Natural killer cell treated with Interleukin-12 subunit alpha and Interleukin-12 subunit beta and Interleukin-15 and Interleukin-18, amount 100 ng/mL, for 72 hours (primary cell): ENCODE data around the gene CEP104. TPM values are rescaled to one million over a fixed set of nuclear protein-coding genes. Genes with fewer than 3 reads are reported as not detected.

Experiments
- ATAC-seq, 2 donors: fragments of 150-1000 bp; cut with Tn5 transposase in 1 of 2; sonication (Bioruptor Pico), chemical (Tn5 transposase) in 1 of 2; 2 replicates each; pipeline ENCODE4 v1.10.0; 2021
- DNase-seq: peaks from one replicate; pipeline ENCODE4 v3.0.0; 2022; ENCODE audit warnings: low spot score
- H3K27ac Mint-ChIP-seq, 2 donors: 1 replicate in 1 of 2; 2 replicates in 1 of 2; pipeline ENCODE4 v1.8.0; 2022; ENCODE audit warnings: mixed read lengths in 2 of 2, mild to moderate bottlenecking in 1 of 2, moderate library complexity in 1 of 2
- H3K27me3 Mint-ChIP-seq, 2 donors: 1 replicate in 1 of 2; 2 replicates in 1 of 2; pipeline ENCODE4 v1.8.0; 2022; ENCODE audit warnings: mixed read lengths in 2 of 2
- H3K36me3 Mint-ChIP-seq: one replicate; pipeline ENCODE4 v1.8.0; 2022; ENCODE audit warnings: mixed read lengths
- H3K4me1 Mint-ChIP-seq, 2 donors: 1 replicate in 1 of 2; 2 replicates in 1 of 2; pipeline ENCODE4 v1.8.0; 2022; ENCODE audit warnings: low read depth in 2 of 2, mixed read lengths in 2 of 2, mild to moderate bottlenecking in 1 of 2
- H3K4me3 Mint-ChIP-seq: one replicate; pipeline ENCODE4 v1.8.0; 2022; ENCODE audit warnings: mixed read lengths
- H3K9me3 Mint-ChIP-seq: 2 replicates; pipeline ENCODE4 v1.8.0; 2022; ENCODE audit warnings: mixed read lengths
- total RNA-seq, 2 donors: library from RNA; stranded (reverse); gene quantifications; one replicate each; pipeline ENCODE4 v1.2.3, GENCODE V29; 2022

CEP104 gene
- total RNA-seq, 2 donors from 2014 or later = 46.6 to 59.4 TPM

DNA sequence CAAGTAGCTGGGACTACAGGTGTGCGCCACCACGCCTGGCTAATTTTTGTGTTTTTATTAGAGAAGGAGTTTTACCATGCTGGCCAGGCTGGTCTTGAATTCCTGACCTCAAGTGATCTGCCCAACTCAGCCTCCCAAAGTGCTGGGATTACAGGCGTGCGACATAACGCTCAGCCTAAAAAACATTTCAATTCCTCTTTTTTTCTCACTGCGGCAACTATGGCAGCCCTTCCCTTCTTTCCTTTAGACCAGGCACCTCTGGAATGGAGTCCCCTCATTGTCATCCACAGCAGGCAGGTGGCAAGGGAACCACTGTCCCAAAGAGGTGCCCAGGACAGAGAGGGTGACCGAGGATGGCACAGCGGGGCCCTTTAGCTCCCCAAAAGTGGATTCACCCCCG lies 14.1 kb downstream of the CEP104 start:
- peaks cover 16% of the 10 kb centered on the region for H3K36me3 Mint-ChIP-seq
- no peaks in the 10 kb centered on the region for H3K4me1 Mint-ChIP-seq
- no peak for ATAC-seq
- no peaks in the 10 kb centered on the region for H3K27me3 Mint-ChIP-seq
- DNase-seq = no peak
- no peak overlapping the region for H3K4me3 Mint-ChIP-seq
- no peaks in the 10 kb centered on the region for H3K9me3 Mint-ChIP-seq
- H3K27ac Mint-ChIP-seq = no peak overlapping the region

DNA sequence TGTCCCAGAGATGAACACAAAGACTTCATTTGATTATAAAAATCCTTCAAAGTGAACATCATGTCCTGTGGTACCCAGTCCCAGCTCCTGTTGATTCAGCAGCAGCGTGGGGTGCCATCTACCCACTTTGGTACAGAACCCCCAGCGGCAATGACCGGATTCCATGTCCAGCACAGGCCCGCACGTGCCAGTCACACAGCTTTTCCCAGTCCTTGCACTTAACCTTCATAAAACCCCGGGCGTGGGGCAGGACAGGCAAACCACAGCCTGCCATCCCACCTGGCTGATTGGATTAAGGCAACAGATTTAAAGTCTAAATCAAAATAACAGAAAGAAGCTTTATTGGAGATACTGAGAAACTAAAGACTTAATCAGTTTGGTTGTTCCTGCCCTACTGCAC lies 15.5 kb downstream of the CEP104 start:
- H3K36me3 Mint-ChIP-seq = peaks cover 18% of the 10 kb centered on the region
- ATAC-seq (no peak), DNase-seq (no peak)
- H3K9me3 Mint-ChIP-seq = no peaks in the 10 kb centered on the region
- H3K27ac Mint-ChIP-seq = no peak overlapping the region
- H3K27me3 Mint-ChIP-seq = no peaks in the 10 kb centered on the region
- H3K4me3 Mint-ChIP-seq = no peak overlapping the region
- no peaks in the 10 kb centered on the region for H3K4me1 Mint-ChIP-seq

DNA sequence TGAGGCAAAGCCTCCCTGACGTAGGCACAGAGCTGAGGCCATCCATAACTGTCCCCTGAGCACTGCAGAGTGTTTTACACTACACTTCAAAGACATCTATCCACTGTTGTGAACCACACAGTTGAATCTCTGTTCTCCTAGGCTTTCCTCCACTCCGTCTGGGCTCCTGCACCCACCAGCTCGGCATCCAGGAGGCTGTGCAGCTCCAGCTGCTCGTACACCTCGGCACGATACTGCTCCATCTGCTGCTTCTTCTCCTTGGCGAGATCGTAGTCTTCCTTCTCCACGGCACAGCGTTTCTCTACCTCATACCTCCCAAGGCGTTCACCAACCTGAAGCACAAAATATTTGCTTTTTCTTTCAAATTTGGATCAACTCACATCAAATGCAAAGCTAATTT lies 18.2 kb downstream of the CEP104 start:
- ATAC-seq (no peak), DNase-seq (no peak)
- Mint-ChIP-seq H3K4me1 (no peaks in the 10 kb centered on the region), H3K27me3 (no peaks in the 10 kb centered on the region), H3K27ac (no peak overlapping the region), H3K36me3 (peaks cover 16% of the 10 kb centered on the region), H3K4me3 (no peak overlapping the region), H3K9me3 (no peaks in the 10 kb centered on the region)

DNA sequence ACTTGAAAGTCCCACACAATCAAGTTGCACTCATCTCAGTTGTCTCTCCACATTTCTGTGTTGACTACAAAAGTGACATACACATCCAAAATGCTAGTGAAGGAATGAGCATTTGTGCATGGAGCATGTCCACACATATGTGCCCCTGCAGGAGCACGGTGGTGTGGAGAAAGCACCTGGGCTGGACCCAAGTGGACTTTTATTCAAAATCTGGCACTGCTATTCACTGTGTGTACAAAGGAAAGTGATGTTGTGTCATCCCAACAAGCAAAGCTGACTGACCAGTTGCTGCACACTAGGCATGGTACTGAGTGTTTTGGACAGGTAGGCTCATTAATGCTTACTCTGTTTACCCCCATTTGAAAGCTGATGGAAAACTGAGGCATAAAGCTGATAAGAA lies 19.3 kb downstream of the CEP104 start:
- H3K27me3 Mint-ChIP-seq = no peaks in the 10 kb centered on the region

DNA sequence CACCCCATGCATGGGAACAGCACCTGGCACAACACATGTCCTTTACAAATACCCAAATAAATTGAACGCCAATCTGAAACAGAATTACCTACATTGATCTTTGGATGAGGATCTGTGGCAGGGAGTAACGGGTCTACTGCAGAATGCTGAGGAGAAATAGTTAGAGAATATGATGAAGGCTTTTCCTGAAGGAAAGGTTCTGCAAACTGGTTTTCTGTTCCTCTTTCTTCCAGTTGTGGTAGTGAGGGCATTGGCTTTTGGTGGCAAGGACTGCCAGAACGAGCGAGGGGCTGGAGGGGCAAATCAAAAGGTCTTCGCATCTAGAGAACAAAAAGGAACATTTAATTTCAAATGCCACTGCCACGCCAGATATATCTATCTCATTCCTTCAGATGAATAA lies 19.8 kb downstream of the CEP104 start:
- no peaks in the 10 kb centered on the region for H3K9me3 Mint-ChIP-seq
- ATAC-seq (no peak), DNase-seq (no peak)
- H3K27ac Mint-ChIP-seq = no peak overlapping the region
- H3K4me1 Mint-ChIP-seq = no peaks in the 10 kb centered on the region
- H3K36me3 Mint-ChIP-seq = peaks cover 18% of the 10 kb centered on the region
- H3K27me3 Mint-ChIP-seq = no peaks in the 10 kb centered on the region
- no peak overlapping the region for H3K4me3 Mint-ChIP-seq

More for the DNA sequence above, 19.3 kb downstream of the CEP104 start:
- Mint-ChIP-seq H3K4me3 (no peak overlapping the region), H3K36me3 (peaks cover 16% of the 10 kb centered on the region), H3K4me1 (no peaks in the 10 kb centered on the region), H3K27ac (no peak overlapping the region), H3K9me3 (no peaks in the 10 kb centered on the region)
- DNase-seq (no peak), ATAC-seq (no peak)

DNA sequence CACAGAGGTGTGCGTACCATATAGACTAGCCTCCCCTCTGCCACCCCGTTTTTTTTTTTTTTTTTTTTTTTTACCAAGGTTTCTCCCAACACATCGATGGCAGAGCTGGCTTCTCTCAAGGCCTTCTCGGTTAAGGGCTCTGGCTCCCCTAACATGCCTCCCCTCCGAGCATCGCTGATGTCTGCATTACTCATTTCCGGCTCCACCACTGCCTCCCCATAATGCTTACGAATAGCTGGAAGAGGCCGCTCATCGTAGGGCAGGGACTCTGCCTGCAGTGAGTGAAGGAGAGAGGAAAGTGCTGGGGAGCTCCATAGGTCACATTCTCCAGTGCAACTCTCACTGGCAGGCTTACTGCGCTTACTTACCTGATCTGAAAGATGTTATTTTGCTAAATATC lies 20.6 kb downstream of the CEP104 start:
- Mint-ChIP-seq H3K27ac (no peak overlapping the region), H3K4me3 (no peak overlapping the region), H3K4me1 (no peaks in the 10 kb centered on the region), H3K27me3 (no peaks in the 10 kb centered on the region), H3K9me3 (no peaks in the 10 kb centered on the region), H3K36me3 (peaks cover 24% of the 10 kb centered on the region)
- no peak for DNase-seq
- ATAC-seq = no peak

DNA sequence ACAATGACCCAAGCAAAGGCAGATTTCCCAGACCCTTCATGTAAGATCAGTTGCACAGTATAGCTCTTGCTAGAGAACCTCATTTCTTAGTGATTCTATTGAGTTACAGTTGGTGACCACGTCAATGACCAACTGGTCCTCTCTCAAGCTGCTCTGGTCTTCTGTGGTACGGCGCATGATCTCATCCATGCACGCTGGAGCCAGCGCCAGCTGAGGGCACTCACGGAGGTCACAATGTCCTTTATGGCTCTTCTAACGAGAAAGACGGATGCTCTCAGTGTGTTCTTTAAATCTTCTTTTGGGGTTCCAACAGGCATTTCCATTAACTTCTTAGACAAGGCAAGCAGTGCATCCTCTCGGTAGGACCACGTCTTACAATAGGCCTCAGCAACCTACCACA lies 22.3 kb downstream of the CEP104 start:
- Mint-ChIP-seq H3K27ac (no peak overlapping the region), H3K27me3 (no peaks in the 10 kb centered on the region), H3K9me3 (no peaks in the 10 kb centered on the region), H3K36me3 (peaks cover 24% of the 10 kb centered on the region), H3K4me3 (no peak overlapping the region), H3K4me1 (no peaks in the 10 kb centered on the region)
- DNase-seq (no peak), ATAC-seq (no peak)

DNA sequence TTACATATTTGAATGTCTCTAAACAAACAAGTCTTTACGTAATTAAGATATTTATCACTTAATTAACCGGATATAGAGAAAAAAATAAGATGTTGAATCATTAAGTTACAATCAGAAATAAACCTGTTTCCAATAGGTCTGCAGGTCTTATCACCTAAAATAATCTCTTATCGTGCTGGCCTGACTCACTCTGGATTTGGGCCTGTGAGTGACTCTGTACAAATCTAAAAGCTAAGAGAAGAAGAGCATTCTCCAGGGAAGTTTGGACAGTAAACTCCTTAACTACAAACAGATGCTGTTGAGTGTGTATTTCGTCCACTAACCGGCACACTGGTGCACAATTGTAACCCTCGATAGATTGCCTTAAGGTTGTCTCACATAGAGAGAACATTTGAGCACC lies 25.3 kb downstream of the CEP104 start:
- Mint-ChIP-seq H3K27me3 (no peaks in the 10 kb centered on the region), H3K27ac (no peak overlapping the region), H3K4me3 (no peak overlapping the region), H3K9me3 (no peaks in the 10 kb centered on the region), H3K4me1 (no peaks in the 10 kb centered on the region), H3K36me3 (peaks cover 8% of the 10 kb centered on the region)
- DNase-seq = no peak
- no peak for ATAC-seq

DNA sequence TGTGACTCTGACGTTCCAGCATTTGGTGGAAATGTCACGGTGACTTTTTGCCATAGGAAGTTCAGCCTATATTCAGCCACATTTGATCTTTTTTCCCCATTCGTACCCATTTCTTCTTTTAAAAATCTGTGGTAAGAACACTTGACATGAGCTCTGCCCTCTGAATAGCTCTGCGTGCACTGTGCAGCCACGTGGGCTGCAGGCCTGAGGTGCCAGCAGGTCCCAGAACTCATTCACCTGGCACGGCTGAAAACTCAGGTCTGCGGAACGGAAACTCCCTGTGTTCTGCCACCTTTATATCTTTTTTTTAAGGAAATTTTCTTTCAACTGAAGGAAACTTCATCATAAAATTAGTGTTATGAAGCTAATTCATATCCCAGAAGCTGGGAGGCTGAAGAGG lies 28.6 kb downstream of the CEP104 start:
- ATAC-seq (no peak), DNase-seq (no peak)
- H3K4me1 Mint-ChIP-seq = no peaks in the 10 kb centered on the region

GRCh38 chr1:3827813-3828307 lies 29.2 kb downstream of the CEP104 start:
- ATAC-seq (no peak), DNase-seq (no peak)
- no peaks in the 10 kb centered on the region for H3K27me3 Mint-ChIP-seq
- H3K36me3 Mint-ChIP-seq = peaks cover 12% of the 10 kb centered on the region
- H3K4me1 Mint-ChIP-seq = no peaks in the 10 kb centered on the region
- no peak overlapping the region for H3K4me3 Mint-ChIP-seq
- H3K27ac Mint-ChIP-seq = no peak overlapping the region
- H3K9me3 Mint-ChIP-seq = no peaks in the 10 kb centered on the region

More for the DNA sequence above, 28.6 kb downstream of the CEP104 start:
- Mint-ChIP-seq H3K27me3 (no peaks in the 10 kb centered on the region), H3K9me3 (no peaks in the 10 kb centered on the region), H3K36me3 (peaks cover 12% of the 10 kb centered on the region), H3K4me3 (no peak overlapping the region), H3K27ac (no peak overlapping the region)

- Mint-ChIP-seq H3K9me3 (no peaks in the 10 kb centered on the region), H3K4me3 (no peak overlapping the region), H3K4me1 (no peaks in the 10 kb centered on the region), H3K36me3 (peaks cover 4% of the 10 kb centered on the region), H3K27me3 (no peaks in the 10 kb centered on the region), H3K27ac (no peak overlapping the region)
- DNase-seq (no peak), ATAC-seq (no peak)
Measured at GRCh38 chr1:3825356-3825755, 31.7 kb downstream of the CEP104 start.

DNA sequence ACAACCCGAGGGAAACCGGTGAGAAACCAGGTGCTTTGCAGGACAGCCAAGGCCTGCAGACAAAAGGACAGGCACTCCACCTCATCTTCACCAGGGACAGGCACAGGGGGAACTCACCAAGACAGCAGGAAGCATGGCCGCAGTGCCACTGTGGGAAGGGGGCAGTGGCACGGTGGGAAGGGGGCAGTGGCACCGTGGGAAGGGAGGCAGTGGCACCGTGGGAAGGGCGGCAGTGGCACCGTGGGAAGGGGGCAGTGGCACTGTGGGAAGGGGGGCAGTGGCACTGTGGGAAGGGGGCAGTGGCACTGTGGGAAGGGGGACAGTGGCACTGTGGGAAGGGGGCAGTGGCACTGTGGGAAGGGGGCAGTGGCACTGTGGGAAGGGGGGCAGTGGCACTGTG lies 32.4 kb downstream of the CEP104 start:
- Mint-ChIP-seq H3K27me3 (no peaks in the 10 kb centered on the region), H3K4me3 (no peak overlapping the region), H3K27ac (no peak overlapping the region), H3K36me3 (peaks cover 11% of the 10 kb centered on the region), H3K4me1 (no peaks in the 10 kb centered on the region), H3K9me3 (no peaks in the 10 kb centered on the region)
- ATAC-seq = no peak
- no peak for DNase-seq

GRCh38 chr1:3822421-3822820 lies 34.6 kb downstream of the CEP104 start:
- Mint-ChIP-seq H3K4me1 (peaks cover 0 to 5% of the 10 kb centered on the region in 2 donors), H3K9me3 (no peaks in the 10 kb centered on the region), H3K27me3 (no peaks in the 10 kb centered on the region), H3K36me3 (peaks cover 16% of the 10 kb centered on the region), H3K27ac (no peak overlapping the region), H3K4me3 (no peak overlapping the region)
- no peak for DNase-seq
- no peak for ATAC-seq

- Mint-ChIP-seq H3K27me3 (no peaks in the 10 kb centered on the region), H3K36me3 (peaks cover 16% of the 10 kb centered on the region), H3K4me3 (no peak overlapping the region), H3K9me3 (no peaks in the 10 kb centered on the region), H3K27ac (no peak overlapping the region), H3K4me1 (peaks cover 0 to 5% of the 10 kb centered on the region in 2 donors)
- ATAC-seq (no peak), DNase-seq (no peak)
Measured at GRCh38 chr1:3821908-3822307, 35.1 kb downstream of the CEP104 start.

DNA sequence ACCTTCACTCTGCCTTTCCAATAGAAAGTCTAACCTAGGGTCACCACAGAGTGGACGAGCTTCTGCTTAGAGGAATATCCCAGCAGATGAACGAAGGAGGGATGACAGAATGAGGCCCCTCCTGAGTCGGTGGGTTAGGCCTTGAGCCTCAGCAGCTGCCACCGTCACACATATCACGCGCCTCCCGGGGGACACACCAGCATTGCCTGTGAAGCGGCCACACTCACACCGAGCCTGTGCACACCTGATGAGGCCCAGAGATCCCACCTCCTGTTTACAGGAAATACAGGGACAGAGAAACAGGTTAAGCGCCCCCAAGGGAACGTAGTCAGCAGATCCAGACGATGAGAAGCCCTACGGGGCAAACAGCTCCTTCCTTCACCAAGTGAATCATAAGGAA lies 35.6 kb downstream of the CEP104 start:
- no peak overlapping the region for H3K4me3 Mint-ChIP-seq
- H3K27ac Mint-ChIP-seq = no peak overlapping the region
- H3K9me3 Mint-ChIP-seq = no peaks in the 10 kb centered on the region
- peaks cover 0 to 5% of the 10 kb centered on the region in 2 donors for H3K4me1 Mint-ChIP-seq
- ATAC-seq (no peak), DNase-seq (no peak)
- no peaks in the 10 kb centered on the region for H3K27me3 Mint-ChIP-seq
- peaks cover 16% of the 10 kb centered on the region for H3K36me3 Mint-ChIP-seq
